Left hindlimb (tissue), 1 donor: ENCODE results near the gene DBNL.

Source experiments
- DNase-seq: peaks from one replicate; pipeline ENCODE4 v3.0.0-alpha.2; 2018

Gene DBNL

DNA sequence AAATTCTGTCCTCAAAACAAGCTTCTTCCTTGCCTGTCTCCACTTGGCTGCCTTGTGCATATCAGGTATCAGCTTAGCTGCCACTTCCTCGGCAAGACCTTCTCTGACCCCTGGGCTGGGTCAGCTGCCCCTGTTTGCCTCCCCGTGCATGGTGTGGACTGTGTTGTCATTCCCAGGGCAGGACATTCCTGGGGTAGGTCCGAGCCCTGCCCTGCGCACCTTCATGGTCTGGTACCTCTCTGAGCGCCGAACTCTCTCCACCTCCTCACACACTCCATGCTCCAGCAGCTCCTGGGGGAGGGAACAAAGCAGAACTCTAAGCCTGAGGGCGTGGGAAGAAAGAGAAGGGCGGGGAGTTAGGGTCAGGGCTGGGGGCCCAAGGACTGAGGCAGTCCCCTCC, 34.0 kb downstream of the DBNL start:
- DNase-seq, result no peak

- DNase-seq, result no peak
Observed at GRCh38 chr7:44079331-44080021, 35.0 kb downstream of the DBNL start.

DNA sequence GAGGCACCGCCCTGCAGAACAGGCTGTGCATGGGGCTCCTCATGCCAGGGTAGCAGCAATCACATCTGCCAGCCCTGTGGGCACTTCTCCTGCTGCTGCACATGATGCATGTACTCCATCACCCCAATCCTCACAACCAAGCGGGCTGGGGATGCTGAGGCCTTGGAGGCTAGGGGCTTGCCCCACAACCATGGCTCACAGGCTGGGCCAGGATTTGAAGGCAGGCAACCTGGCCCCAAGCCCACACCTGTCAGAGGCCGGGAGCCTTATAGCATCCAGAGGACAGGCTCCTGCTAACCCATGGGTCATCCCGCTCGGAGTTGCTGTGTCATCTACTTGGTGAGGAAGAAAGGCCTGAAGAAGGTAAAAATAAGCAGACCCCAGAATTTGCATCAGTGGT, 35.6 kb downstream of the DBNL start:
- DNase-seq, result no peak

DNA sequence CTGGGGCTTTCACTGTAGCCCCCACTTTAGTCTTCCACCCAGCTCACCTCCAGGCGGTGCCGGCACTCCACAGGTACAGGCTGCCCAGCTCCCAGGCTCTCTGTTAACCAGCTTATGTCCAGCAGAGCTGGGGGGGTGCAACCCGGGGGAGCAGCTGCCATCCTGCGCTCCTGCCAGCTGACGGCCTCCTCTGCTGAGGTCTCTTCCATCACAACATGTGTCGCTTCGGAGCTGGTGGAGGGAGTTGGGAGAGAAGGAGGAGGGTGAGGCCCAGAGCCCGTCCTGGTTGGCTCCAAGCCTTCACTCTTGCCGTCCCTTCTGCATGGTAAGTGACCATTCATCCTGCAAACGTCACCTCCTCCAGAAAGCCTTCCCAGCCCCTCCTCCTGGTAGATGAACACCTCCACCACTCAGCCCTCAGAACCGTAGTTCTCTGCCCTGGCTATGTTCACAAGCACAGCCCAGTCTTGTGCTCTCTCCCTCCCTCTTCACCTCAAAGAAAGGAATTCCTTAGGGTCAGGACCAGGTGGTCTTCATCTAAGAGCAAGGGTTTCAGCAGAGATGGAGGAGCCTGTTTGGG, 36.3 kb downstream of the DBNL start:
- DNase-seq, result no peak

DNA sequence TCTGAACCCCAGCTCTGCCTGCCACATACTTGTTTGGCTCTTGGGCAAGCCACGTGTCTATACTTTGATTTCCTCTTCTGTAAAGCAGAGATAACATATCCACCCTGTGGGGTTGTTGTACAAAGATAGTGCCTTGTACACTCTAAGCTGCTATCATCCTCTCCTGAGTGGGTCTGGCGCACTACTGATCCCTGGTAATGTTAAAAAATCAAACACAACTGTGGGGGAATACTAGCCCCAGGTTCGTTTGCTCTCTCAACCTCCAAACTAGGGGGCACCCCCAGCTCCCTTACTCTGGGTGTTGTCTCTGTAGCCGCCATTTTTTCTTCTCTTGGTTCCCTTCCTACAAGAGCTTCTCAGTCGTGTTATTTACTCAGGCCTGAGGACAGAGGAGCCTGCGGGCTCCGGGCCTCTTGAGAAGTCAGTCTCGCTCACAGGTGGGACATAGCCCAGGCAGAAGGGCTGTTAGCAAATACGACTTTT, 36.8 kb downstream of the DBNL start:
- no peak for DNase-seq

- DNase-seq, result peak; percentile 99
Observed at GRCh38 chr7:44082541-44083207, 38.2 kb downstream of the DBNL start.

GRCh38 chr7:44083796-44084195, 39.3 kb downstream of the DBNL start:
- no peak for DNase-seq

- DNase-seq, result no peak
Observed at GRCh38 chr7:44084701-44085100, 40.2 kb downstream of the DBNL start.

- DNase-seq, result no peak
Observed at GRCh38 chr7:44085546-44085945, 41.0 kb downstream of the DBNL start.

DNA sequence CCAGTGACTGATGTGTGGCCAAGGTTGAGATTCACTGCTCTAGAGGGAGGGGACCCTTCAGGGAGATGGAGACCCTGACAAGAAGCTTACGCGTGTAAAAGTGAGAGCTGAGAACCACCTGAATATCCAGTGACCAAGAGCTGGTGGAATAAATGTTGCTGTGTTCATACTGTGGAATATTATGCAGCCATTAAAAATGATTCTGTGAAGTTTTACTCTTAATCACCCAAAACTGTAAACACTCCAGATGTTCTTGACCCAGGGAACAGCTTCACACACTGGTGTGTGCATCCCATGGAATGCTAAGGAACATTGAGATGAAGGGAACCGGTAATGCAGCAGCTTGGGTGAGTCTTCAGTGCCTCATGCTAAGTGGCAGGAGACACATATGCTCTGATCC, 42.1 kb downstream of the DBNL start:
- no peak for DNase-seq

- DNase-seq, result no peak
Observed at GRCh38 chr7:44087911-44088838, 43.7 kb downstream of the DBNL start.

DNA sequence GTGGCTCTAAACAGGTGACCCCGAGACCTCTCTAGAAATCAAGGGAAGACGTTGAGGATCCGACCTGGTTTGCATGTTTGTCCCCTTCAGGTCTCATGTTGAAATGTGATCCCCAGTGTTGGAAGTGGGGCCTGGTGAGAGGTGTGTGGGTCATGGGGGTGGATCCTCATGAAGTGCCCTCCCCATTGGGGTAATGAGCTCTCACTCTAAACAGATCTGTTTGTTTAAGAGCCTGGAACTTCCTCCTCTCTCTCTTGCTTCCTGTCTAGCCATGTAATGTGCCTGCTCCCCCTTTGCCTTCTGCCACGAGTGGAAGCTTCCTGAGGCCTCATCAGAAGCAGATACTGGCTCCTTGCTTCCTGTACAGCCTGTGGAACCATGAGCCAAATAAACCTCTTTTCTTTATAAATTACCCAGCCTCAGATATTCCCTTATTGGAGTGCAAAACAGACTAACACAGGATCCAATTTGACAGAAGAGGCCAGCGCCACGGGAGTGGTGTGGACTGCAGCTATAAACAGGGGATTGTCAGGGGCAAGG, 48.7 kb downstream of the DBNL start:
- no peak for DNase-seq

- no peak for DNase-seq
Observed at GRCh38 chr7:44094365-44094764, 49.9 kb downstream of the DBNL start.

DNA sequence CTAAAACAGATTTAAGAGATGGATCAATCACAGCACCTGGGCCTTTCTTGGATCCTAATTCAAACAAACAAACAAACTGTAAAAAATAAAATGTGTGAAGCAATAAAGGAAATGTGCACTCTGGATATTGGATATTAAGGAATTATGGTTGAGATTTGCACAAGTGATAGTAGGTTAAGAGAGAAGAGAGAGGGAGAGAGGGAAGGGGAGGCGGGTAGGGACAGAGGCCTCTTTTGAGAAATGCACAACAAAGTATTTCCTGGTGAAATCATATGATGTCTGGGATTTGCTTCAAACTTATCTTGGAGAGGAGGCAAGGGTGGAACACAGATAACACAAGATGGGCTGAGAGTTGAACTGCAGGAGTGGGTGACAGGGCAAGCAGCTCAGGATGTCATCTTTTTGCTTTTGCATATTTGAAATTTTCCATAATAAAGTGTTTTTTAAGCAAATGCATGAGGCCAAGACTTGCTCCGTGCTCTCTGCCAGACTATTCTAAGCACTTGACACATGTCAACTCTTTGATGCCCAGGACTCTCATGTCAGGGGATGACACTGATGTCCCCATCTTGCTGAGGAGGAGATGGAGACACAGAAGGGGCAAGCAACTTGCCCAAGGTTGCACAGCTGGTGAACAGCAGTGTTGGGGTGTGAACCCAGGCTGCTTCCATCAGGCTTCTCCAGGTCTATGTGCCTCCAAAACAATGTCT, 50.5 kb downstream of the DBNL start:
- DNase-seq, result no peak

DNA sequence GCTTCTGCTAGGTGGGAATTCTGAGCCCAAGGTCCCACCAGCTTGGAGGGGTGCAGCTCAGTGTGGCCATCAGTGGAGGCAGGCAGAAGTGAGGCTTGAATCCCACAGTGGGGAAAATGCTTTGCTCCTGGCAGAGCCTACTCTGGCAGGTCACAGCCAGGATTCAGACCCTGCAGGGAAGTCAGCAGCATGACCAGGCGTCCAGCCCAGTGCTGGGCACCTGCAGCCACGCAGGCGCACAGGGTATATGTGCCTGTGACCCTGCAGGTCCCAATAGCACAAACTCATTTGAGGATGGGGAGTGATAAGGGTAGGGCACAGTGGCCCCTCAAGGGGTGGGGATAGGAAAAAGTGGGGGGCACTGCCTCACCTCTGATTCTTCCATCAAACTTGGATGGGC, 51.3 kb downstream of the DBNL start:
- no peak for DNase-seq

GRCh38 chr7:44096326-44096881, 51.9 kb downstream of the DBNL start:
- no peak for DNase-seq

- no peak for DNase-seq
Observed at GRCh38 chr7:44097064-44097932, 52.8 kb downstream of the DBNL start.

- no peak for DNase-seq
Observed at GRCh38 chr7:44098092-44099068, 53.9 kb downstream of the DBNL start.

DNA sequence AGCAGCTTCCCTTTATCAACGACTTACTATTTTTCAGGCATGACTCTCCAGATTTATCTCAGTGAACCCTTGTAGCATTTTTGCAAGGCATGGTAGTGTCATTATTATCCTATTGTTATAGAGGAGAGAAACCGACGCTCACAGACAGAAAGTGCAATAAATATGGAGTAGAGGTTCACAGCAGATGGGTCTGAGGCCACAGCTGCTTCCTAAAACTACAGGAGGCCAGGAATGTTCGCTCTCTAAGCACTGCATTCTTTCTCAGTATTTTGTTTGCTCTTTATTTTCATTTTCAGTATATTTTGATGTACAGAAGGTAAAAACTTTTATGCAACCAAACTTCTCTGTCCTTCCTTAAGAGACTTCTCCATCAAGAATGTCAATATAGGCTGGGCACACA, 55.2 kb downstream of the DBNL start:
- DNase-seq, result no peak
